GM18907 (cell line): ENCODE data around the gene VTI1A.
"Not testable (repeated sequence)": the region's sequence is repeated elsewhere in the genome, so short reads cannot be mapped to it uniquely, and the experiment has no call there.

ENCODE experiments used
- ATAC-seq: cut with Tn5 transposase; IDR thresholded peaks from one replicate; pipeline ENCODE4 v1.9.1; 2021; ENCODE audit warnings: mild to moderate bottlenecking, moderate library complexity; ENCODE audit not compliant: unreplicated experiment

Gene VTI1A

GRCh38 chr10:112454910-112455779 lies 8.1 kb downstream of the VTI1A start:
- no peak for ATAC-seq

DNA sequence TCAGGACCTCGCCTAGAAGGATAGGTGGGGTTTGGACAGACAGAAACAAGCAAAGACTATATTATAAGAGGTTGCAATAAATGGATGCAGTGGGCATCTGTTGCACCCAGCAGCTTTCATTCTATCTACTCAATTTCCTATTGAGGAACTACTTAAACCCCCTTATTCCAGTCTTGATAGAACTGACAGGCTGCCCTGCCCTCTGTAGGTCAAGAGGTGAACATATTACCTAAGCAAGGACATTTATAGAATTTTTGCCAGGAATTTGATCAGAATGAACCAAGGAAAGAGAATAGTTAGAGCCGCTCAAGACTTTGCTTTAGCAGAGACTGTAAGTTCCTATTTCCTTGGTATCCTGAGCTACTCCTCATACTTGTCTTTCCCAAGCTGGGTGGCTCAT lies 9.5 kb downstream of the VTI1A start:
- ATAC-seq, result no peak

DNA sequence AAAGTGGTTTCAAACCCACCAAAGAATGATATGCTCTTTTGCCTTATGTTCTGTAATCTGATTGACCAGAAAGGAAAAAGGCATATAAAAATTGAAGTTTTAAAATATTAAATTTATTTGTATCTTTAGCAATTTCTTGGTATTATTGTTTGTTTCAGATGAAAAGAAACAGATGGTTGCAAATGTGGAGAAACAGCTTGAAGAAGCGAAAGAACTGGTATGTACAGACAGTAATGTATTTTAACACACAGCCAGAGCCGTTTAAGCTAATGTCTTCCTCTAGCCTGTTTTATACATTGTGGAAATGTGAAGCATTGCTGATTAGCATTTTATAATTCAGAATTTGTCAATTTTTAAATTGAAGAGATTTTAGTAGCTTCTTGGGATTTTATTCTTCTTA lies 13.4 kb downstream of the VTI1A start:
- no peak for ATAC-seq

DNA sequence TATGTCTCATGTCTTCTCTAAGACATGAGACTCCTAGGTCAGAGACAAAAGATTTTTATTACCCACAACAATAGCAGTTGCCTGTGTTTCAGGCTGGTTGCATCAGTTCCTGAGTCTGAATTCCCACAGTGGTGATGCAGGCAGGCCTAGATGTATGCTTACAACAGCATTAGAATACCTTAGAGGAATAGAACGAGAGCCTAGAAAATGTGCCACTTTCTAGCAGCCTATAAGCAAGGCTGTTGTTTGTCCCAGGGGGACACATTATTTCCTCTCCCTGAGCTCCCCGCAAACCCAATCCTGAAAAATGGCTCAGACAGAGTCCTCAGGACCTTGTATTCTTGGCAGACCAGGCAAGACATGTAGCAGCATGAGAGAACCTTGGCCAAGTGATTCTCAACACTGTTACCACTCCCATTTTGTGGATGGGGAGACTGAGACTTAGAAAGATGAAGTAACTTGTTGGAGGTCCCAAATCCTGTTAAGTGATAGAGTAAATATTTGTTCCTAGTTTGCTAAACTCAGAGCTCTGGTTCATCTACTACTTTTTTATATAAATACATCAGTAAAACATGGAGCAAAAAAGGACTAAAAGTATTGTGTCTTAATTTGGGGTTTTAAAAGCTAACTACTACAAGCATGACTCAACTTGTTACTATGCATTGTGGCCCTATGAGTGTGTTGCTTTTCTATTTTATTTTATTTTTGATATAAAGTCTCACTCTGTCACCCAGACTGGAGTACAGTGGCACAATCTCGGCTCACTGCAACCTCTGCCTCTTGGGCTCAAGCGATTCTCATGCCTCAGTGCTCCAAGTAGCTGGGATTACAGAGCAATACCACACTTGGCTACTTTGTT lies 14.2 kb downstream of the VTI1A start:
- no peak for ATAC-seq

DNA sequence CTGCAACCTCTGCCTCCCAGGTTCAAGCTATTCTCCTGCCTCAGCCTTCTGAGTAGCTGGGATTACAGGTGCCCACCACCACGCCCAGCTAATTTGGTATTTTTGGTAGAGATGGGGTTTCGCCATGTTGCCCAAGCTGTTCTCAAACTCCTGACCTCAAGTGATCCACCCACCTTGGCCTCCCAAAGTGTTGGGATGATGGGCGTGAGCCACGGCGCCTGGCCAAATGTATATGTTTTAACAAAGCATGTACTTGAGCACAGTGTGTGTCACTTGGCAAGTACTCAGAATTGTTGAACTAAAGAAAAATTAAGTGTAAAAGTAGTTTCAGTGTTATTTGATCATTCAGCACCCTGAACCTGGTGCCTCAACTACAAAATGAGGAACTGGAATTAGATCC lies 17.1 kb downstream of the VTI1A start:
- ATAC-seq, result not testable (repeated sequence)

GRCh38 chr10:112465299-112465883 lies 18.4 kb downstream of the VTI1A start:
- no peak for ATAC-seq

GRCh38 chr10:112466802-112467201 lies 19.8 kb downstream of the VTI1A start:
- ATAC-seq, result no peak

- no peak for ATAC-seq
Measured at GRCh38 chr10:112467541-112468075, 20.6 kb downstream of the VTI1A start.

DNA sequence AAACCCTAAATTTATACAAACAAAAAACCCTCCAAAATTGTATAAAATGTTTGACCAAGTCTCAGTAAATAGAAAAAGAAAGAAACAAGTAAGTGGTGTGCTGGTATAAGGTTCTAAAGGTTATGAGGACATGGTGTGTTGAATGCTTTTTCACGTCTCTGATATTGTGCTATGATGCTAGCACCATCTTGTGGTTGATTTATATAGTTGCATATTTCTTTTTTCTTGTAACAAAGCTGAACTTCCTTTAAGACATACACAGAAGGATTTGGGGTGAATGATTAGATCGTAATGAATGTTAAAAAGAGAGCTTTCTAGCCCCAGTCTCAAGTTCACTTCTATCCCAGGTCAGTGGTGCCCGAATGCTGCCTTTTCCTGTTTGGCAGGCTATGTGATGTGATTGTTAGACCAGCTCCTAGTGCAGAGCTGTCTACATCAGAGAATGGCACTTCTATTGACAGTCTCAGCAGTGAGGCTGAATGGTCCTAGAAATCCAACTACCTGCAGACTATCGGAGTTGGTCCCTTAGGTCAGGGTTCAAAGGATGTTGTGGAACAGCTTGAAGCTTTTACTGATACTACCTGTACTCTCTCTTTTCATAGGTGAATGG lies 25.0 kb downstream of the VTI1A start:
- peak; percentile 68 for ATAC-seq

- ATAC-seq, result no peak
Measured at GRCh38 chr10:112475575-112476218, 28.7 kb downstream of the VTI1A start.

DNA sequence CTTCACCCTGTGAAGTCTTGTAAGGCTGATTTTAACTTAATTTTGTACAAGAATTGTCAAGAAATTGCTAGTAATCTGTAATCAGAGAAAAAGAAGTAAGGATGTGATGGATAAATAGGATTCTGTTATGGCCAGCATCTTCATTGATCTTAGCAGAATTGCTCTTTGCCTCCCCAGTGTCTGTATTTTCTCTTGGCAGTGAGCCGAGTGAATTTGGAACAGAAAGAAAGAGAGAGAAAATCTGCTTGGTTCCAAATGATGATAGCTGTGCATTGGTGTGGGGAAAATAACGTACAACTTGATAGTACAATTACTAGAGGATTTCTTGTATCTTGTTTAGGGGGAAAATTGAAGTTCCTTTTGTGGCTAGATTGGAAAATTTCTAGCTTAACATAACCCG lies 34.6 kb downstream of the VTI1A start:
- ATAC-seq, result no peak

GRCh38 chr10:112484399-112484798 lies 37.4 kb downstream of the VTI1A start:
- no peak for ATAC-seq

DNA sequence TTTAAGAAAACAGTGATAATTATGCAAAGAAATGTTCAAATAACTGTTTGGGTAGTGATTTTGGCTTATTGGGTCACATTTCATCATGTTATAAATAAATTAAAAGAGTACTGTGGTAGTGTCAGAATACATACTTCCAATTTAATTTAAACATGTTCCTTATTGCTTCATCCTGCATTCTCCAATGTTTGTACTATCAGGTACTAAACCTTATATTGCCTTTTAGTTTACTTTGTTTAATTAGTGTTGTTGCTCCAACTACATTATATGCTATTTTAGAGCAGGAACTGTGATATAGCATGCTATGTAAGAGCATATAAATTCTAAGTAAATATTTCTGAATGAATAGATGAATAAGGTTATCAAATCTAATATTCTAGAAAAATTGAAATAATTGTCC lies 40.9 kb downstream of the VTI1A start:
- no peak for ATAC-seq

DNA sequence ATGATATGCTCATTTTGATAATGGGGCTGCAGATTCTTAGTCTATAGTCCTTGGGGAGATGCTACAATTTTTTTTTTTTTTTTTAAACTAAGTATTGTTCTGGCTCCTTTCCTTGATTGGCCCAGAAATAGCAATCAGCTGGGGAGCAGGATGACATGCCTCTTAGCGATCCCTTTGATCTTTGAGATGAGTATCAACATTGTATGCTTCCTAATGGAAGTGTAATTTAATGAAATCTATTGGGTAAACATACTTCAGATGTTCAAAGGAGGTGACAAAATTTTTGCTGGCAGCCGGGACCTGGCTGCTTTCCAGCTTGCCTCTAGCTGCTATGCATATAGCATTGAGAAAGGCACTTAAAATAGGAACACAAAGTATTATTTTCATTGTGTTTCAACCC lies 43.5 kb downstream of the VTI1A start:
- no peak for ATAC-seq

DNA sequence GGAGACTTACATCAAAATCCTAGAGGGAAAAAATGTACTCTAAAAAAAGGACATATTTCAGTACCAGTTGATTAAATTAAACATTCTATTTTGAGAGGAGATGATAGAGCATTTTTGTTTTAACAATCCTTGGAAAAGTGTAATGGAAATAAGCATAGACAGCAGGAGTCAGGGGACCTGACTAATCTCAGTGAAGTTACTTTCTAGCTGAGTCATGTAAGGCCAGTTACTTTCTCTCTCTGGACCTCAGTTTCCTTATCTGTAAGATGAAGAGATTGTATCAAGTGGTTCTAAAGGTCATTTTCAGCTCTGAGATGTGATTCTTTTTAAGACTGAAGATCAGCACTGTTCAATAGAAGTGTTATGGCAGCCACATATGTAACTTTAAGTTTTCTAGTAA lies 44.1 kb downstream of the VTI1A start:
- no peak for ATAC-seq

GRCh38 chr10:112492736-112493135 lies 45.7 kb downstream of the VTI1A start:
- ATAC-seq, result no peak

GRCh38 chr10:112497347-112497950 lies 50.4 kb downstream of the VTI1A start:
- peak; percentile 95 for ATAC-seq

DNA sequence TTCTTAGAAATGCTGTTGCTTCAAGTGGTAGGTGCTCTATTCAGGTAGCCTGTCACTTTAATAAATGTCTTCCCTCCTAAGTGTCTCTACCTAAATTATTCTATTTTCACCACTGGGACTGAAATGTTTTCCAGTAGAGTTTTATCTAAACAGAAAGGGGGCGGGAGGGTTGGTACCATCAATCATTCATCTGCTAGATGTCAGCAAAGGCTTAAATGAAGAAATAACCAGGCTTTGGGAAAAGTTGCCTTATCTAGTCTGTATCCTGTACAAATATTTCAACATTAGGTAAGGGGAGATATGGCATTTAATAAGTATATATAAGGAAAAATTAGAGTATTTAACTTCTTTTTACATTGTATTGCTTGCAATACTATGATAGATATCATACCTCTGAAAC lies 51.8 kb downstream of the VTI1A start:
- ATAC-seq, result no peak

GRCh38 chr10:112499985-112500384 lies 53.0 kb downstream of the VTI1A start:
- ATAC-seq, result not testable (repeated sequence)

DNA sequence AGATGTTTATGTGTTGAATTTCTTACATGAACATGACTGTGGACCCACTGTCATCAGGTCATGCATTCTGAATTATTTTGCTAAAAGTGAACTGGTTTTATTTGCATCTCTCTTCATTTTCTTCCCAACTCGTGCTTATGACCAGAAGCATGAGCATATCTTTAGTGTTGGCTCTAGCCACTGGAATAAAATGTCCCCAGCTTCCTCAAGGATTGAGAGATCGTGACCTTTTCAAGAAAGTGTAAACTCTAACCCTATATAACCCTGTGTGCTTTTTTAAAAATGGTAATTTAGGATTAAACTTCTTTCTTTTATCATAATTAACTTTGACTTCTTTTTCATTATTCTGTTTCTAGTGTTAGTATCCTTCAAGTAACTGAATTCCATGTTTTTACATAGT lies 55.5 kb downstream of the VTI1A start:
- no peak for ATAC-seq
